Measurements from ENCODE around the gene CKM. TPM values are rescaled to one million over a fixed set of nuclear protein-coding genes. Genes with fewer than 3 reads are reported as not detected.

CKM gene
- total RNA-seq, 1 donor, result 0.43 TPM

- no peak for TF ChIP-seq CTCF (IDR thresholded peaks at IDR 0.05; ENCODE audit: insufficient read depth, low read depth, low read length)
- DNase-seq (ENCODE audit: low read depth), result no peak
- H3K4me3 ChIP-seq (ENCODE audit: low read depth, low read length), result no peak overlapping the region
Observed at GRCh38 chr19:45293682-45294081, 29.0 kb downstream of the CKM start.

- no peak for DNase-seq (ENCODE audit: low read depth)
- TF ChIP-seq CTCF (IDR thresholded peaks at IDR 0.05; ENCODE audit: insufficient read depth, low read depth, low read length), result no peak
- H3K4me3 ChIP-seq (ENCODE audit: low read depth, low read length), result no peak overlapping the region
Observed at GRCh38 chr19:45291834-45292233, 30.8 kb downstream of the CKM start.

GRCh38 chr19:45290381-45290931 lies 32.2 kb downstream of the CKM start:
- no peak overlapping the region for H3K4me3 ChIP-seq (ENCODE audit: low read depth, low read length)
- no peak for DNase-seq (ENCODE audit: low read depth)
- no peak for TF ChIP-seq CTCF (IDR thresholded peaks at IDR 0.05; ENCODE audit: insufficient read depth, low read depth, low read length)

- no peak for DNase-seq (ENCODE audit: low read depth)
- no peak for TF ChIP-seq CTCF (IDR thresholded peaks at IDR 0.05; ENCODE audit: insufficient read depth, low read depth, low read length)
- H3K4me3 ChIP-seq (ENCODE audit: low read depth, low read length), result no peak overlapping the region
Observed at GRCh38 chr19:45283443-45284033, 39.1 kb downstream of the CKM start.

GRCh38 chr19:45280471-45280961 lies 42.2 kb downstream of the CKM start:
- DNase-seq (ENCODE audit: low read depth), result peak; percentile 84
- TF ChIP-seq CTCF (IDR thresholded peaks at IDR 0.05; ENCODE audit: insufficient read depth, low read depth, low read length), result no peak
- H3K4me3 ChIP-seq (ENCODE audit: low read depth, low read length), result no peak overlapping the region

- no peak for TF ChIP-seq CTCF (IDR thresholded peaks at IDR 0.05; ENCODE audit: insufficient read depth, low read depth, low read length)
- H3K4me3 ChIP-seq (ENCODE audit: low read depth, low read length), result no peak overlapping the region
- DNase-seq (ENCODE audit: low read depth), result no peak
Observed at GRCh38 chr19:45279587-45280192, 43.0 kb downstream of the CKM start.
